Astrocyte of the cerebellum (primary cell): Measurements from ENCODE around the gene MSMO1.

Experiments
- DNase-seq: peaks from one replicate; pipeline ENCODE4 v3.0.0-alpha.2; 2011; ENCODE audit warnings: low read depth
- H3K4me3 ChIP-seq: 2 replicates; pipeline ENCODE4 v1.5.1; 2011; ENCODE audit warnings: mild to moderate bottlenecking, low read depth, low read length, moderate library complexity
- in situ Hi-C: cut with HindIII; loops from 2 replicates; pipeline ENCODE4 v1.10.0; 2017; ENCODE audit warnings: low sequenced_read_pairs
- TF ChIP-seq, protein P1 (sequence below): IDR thresholded peaks from 2 replicates; pipeline ENCODE4 v1.5.1; 2012; ENCODE audit warnings: low read length, low read depth, moderate library complexity, mild to moderate bottlenecking; ENCODE audit errors: missing control alignments

Gene MSMO1

DNA sequence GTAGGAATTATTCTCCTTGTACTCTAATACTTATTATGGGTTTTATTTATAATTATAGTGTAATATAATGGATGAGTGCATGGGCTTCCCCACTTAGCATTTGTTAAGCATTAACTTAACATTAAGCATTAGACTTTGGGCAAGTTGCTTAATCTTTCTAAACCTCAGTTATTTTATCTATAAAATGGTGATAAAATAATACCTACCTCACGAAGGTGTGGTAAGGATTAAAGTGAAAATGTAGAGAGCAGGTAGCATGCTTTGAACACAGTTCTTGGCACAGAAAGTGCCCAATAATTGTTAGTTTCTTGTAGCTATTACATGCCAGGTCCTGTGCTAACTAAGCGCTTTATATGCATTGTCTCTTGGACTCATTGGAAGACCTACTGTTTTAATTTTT, 2.6 kb downstream of the MSMO1 start:
- H3K4me3 ChIP-seq = peak overlapping the region; percentile 81
- TF ChIP-seq, protein P1, sequence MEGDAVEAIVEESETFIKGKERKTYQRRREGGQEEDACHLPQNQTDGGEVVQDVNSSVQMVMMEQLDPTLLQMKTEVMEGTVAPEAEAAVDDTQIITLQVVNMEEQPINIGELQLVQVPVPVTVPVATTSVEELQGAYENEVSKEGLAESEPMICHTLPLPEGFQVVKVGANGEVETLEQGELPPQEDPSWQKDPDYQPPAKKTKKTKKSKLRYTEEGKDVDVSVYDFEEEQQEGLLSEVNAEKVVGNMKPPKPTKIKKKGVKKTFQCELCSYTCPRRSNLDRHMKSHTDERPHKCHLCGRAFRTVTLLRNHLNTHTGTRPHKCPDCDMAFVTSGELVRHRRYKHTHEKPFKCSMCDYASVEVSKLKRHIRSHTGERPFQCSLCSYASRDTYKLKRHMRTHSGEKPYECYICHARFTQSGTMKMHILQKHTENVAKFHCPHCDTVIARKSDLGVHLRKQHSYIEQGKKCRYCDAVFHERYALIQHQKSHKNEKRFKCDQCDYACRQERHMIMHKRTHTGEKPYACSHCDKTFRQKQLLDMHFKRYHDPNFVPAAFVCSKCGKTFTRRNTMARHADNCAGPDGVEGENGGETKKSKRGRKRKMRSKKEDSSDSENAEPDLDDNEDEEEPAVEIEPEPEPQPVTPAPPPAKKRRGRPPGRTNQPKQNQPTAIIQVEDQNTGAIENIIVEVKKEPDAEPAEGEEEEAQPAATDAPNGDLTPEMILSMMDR = no peak
- in situ Hi-C loops = no loop called here

DNA sequence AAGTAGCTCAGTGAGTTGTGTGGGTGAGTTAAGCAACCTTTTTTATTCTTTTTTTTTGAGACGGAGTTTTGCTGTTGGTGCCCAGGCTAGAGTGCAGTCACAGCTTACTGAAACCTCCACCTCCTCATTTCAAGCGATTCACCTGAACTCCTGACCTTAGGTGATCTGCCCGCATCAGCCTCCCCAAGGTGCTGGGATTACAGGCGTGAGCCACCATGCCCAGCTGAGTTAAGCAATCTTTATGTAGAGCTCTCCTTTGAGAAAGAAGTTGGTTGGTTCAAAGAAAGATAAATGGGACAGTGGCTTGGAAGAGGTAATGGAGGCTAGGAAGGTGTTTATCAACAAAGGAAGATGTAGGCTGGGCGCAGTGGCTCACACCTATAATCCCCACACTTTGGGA, 3.2 kb downstream of the MSMO1 start:
- DNase-seq = no peak
- peak overlapping the region; percentile 81 for H3K4me3 ChIP-seq
- TF ChIP-seq, protein P1 = no peak
- in situ Hi-C loops = no loop called here

More for the DNA sequence above, 2.6 kb downstream of the MSMO1 start:
- no peak for DNase-seq

DNA sequence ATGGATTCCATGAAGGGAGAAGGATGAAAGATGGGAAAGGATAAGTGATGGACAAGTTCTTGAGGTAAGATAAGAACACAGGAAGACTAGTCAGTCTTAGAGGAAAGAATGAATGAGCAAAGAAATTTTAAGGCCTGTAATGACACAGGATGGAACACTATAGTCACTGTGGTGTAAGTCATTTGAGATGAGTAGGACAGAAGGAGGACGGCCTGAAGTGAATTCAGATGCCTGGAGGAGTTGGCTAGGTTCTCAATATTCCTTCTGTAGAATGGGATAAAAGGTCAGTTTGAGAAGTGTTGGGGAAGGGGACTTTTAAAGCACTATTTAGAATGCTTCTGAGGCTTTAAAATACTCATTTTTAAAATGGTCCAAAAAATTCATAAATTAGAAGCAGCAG, 3.9 kb downstream of the MSMO1 start:
- TF ChIP-seq, protein P1 = no peak
- in situ Hi-C loops = no loop called here
- DNase-seq = no peak
- peak overlapping the region; percentile 81 for H3K4me3 ChIP-seq

DNA sequence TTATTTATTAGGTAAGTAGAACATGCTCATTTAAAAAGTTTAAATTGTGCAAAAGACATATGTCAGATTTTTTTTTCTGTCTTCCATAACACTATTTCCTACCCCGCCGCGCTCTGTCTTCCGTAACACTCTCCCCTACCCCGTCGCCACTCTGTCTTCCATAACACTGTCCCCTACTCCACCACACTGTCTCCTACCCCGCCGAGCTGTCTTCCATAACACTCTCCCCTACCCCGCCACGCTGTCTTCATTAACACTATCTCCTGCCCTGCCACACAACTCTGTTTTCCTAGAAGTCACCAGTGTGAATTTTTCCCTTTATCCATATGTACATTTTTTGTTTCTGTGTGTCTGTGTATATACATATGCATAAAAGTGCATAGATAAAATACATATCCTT, 4.4 kb downstream of the MSMO1 start:
- H3K4me3 ChIP-seq = peak overlapping the region; percentile 81
- TF ChIP-seq, protein P1 = no peak
- in situ Hi-C loops = no loop called here
- no peak for DNase-seq

DNA sequence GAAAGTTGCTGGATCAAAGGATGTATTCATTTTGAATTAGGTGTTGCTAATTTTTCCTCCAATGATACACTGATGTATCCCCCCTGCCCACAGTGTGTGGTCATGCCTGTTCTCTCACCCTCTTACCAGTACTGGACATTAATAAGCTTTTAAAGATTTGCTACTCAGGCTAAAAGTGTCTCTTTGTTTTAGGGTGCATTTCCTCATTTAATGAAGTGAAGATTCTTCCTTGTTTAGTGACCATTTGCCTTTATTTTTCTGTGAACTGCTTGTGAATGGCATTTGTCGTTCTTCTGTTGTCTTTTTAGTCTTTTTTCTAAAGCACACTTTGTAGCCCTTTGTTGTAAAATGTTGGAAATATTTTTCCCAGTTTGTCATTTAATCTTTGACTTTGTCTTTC, 5.0 kb downstream of the MSMO1 start:
- no peak for DNase-seq
- peak overlapping the region; percentile 81 for H3K4me3 ChIP-seq
- in situ Hi-C loops = no loop called here
- TF ChIP-seq, protein P1 = no peak

DNA sequence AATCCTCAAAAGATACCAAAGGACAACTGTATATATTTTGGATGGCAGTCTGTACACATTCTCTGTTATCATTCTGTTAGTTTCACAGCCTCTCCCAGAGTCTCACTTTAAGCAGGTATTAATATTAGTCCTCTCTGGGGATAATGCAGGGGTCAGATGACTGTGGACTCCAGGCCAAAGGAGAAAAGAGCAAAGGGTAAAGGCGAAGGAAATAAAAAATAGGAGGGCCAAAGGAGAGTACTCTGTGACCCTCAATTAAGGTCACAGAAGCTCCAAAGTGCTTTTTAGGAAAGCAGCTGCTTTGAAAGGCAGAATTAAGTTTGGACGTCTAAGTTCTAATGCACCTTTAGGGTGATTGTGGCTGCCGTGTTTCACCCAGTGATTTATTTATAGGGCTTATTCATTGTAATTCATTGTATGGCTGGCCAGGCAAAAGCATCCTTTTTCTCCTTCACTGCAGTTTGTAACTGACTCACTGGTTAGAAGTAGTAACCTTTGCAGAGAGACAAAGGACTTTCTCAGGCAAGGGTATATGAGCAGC, 7.8 kb downstream of the MSMO1 start:
- no peak for DNase-seq
- H3K4me3 ChIP-seq = no peak overlapping the region
- TF ChIP-seq, protein P1 = no peak
- in situ Hi-C loops = no loop called here
